A673 (cell line): ENCODE data around the gene PARVB. TPM values are rescaled to one million over a fixed set of nuclear protein-coding genes. Genes with fewer than 3 reads are reported as not detected.
A peak's percentile ranks its signal among the peaks of the same experiment; 100 is the strongest.
"Not testable (repeated sequence)": the region's sequence is repeated elsewhere in the genome, so short reads cannot be mapped to it uniquely, and the experiment has no call there.

Experiments used
- BruUV-seq: library from RNA; stranded (reverse); fragments of 400-500 nt; replicated peaks from 2 replicates; lab custom pipeline; 2021; lab: Mats Ljungman, UMichigan
- CTCF ChIA-PET: fragments of 300-600 bp; sonication (Branson Sonifier 250); formaldehyde crosslinking; loops from one replicate; lab custom pipeline; 2022; ENCODE audit warnings: antibody characterized with exemption; lab: Charles Lee
- POLR2A ChIA-PET: fragments of 300-600 bp; sonication (Branson Sonifier 250); formaldehyde crosslinking; loops from one replicate; lab custom pipeline; 2022; ENCODE audit warnings: antibody characterized with exemption; ENCODE audit not compliant: low non-redundant PET; lab: Charles Lee
- DNase-seq: peaks from one replicate; pipeline ENCODE4 v3.0.0-alpha.2; 2015; ENCODE audit warnings: low spot score
- H3K27ac ChIP-seq: fragments of 200-600 bp; sonication (generic); 2 replicates; pipeline ENCODE4 v1.5.1; 2016; ENCODE audit warnings: mixed run types, low read depth, mild to moderate bottlenecking, mixed read lengths, antibody characterized with exemption, low read length; ENCODE audit not compliant: poor library complexity, severe bottlenecking
- H3K27me3 ChIP-seq: fragments of 200-600 bp; sonication (generic); replicated peaks from 2 replicates; pipeline ENCODE4 v1.6.1; 2017; ENCODE audit warnings: mixed run types, low read depth, mild to moderate bottlenecking, mixed read lengths, antibody characterized with exemption, low read length; ENCODE audit not compliant: insufficient read depth, poor library complexity
- H3K36me3 ChIP-seq: fragments of 200-600 bp; sonication (generic); 2 replicates; pipeline ENCODE4 v1.6.1; 2016; ENCODE audit warnings: mixed run types, mild to moderate bottlenecking, mixed read lengths, antibody characterized with exemption, low read length; ENCODE audit not compliant: insufficient read depth, poor library complexity, severe bottlenecking
- H3K4me1 ChIP-seq: fragments of 200-600 bp; sonication (generic); 2 replicates; pipeline ENCODE4 v1.6.1; 2017; ENCODE audit warnings: mixed run types, mild to moderate bottlenecking, mixed read lengths, antibody characterized with exemption, low read length; ENCODE audit not compliant: insufficient read depth, poor library complexity, severe bottlenecking
- H3K4me3 ChIP-seq: fragments of 200-600 bp; sonication (generic); 2 replicates; pipeline ENCODE4 v1.5.1; 2016; ENCODE audit warnings: low read depth, mixed run types, mild to moderate bottlenecking, mixed read lengths, low read length; ENCODE audit not compliant: poor library complexity, severe bottlenecking
- H3K9me3 ChIP-seq: fragments of 200-600 bp; sonication (generic); 2 replicates; pipeline ENCODE4 v1.6.1; 2016; ENCODE audit warnings: mixed run types, low read depth, mild to moderate bottlenecking, mixed read lengths, antibody characterized with exemption, low read length; ENCODE audit not compliant: poor library complexity, severe bottlenecking
- EZH2 ChIP-seq: fragments of 200-600 bp; sonication (generic); IDR thresholded peaks from 2 replicates; pipeline ENCODE4 v1.6.1; 2017; ENCODE audit warnings: borderline replicate concordance, low read depth, mild to moderate bottlenecking, mixed read lengths, antibody characterized with exemption, low read length; ENCODE audit not compliant: poor library complexity, severe bottlenecking
- intact Hi-C: fragments of 100-400 bp; cut with micrococcal nuclease; formaldehyde crosslinking; loops from one replicate; pipeline ENCODE4 v1.10.0; 2022; ENCODE audit not compliant: unreplicated experiment
- total RNA-seq: library from RNA; stranded (reverse); gene quantifications from 2 replicates; pipeline ENCODE4 v1.2.3, GENCODE V29; 2021
- TF ChIP-seq, protein P1 (sequence below): fragments of 300-800, 200-600 bp; sonication (generic); conservative IDR thresholded peaks from 2 replicates; pipeline ENCODE4 v1.5.1; 2017; ENCODE audit warnings: low read depth, mild to moderate bottlenecking, antibody characterized with exemption, low read length, moderate library complexity, mixed read lengths

PARVB gene
- total RNA-seq, 1 experiment from 2014 or later = 18.3 TPM

DNA sequence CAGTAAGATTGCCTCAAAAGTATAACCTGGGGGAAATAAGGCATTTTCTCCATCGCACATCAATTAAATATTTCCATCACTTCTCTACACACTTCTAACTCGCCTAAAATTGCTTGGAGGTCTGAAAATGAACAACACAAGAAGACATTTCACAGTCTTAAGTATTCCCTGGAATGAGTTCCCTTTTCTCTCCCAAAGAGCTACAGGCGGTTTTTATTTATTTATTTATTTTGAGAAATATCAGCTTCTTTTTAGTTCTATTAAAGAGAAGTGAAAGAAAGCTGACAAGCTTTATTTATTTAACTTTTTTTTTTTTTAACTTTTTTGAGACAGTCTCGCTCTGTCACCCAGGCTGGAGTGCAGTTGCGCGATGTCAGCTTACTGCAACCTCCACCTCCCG lies 11.5 kb upstream of the PARVB start:
- no peaks in the 10 kb centered on the region for H3K9me3 ChIP-seq
- POLR2A ChIA-PET = no interaction called here
- TF ChIP-seq, protein P1, sequence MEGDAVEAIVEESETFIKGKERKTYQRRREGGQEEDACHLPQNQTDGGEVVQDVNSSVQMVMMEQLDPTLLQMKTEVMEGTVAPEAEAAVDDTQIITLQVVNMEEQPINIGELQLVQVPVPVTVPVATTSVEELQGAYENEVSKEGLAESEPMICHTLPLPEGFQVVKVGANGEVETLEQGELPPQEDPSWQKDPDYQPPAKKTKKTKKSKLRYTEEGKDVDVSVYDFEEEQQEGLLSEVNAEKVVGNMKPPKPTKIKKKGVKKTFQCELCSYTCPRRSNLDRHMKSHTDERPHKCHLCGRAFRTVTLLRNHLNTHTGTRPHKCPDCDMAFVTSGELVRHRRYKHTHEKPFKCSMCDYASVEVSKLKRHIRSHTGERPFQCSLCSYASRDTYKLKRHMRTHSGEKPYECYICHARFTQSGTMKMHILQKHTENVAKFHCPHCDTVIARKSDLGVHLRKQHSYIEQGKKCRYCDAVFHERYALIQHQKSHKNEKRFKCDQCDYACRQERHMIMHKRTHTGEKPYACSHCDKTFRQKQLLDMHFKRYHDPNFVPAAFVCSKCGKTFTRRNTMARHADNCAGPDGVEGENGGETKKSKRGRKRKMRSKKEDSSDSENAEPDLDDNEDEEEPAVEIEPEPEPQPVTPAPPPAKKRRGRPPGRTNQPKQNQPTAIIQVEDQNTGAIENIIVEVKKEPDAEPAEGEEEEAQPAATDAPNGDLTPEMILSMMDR = no peak
- no peak for TF ChIP-seq EZH2
- no peak overlapping the region for H3K4me3 ChIP-seq
- H3K4me1 ChIP-seq = peaks cover 15% of the 10 kb centered on the region
- H3K27ac ChIP-seq = no peak overlapping the region
- no TSS peak for BruUV-seq
- no peaks in the 10 kb centered on the region for H3K27me3 ChIP-seq
- H3K36me3 ChIP-seq = no peaks in the 10 kb centered on the region
- intact Hi-C loops = no loop called here
- CTCF ChIA-PET = no interaction called here
- DNase-seq = no peak

DNA sequence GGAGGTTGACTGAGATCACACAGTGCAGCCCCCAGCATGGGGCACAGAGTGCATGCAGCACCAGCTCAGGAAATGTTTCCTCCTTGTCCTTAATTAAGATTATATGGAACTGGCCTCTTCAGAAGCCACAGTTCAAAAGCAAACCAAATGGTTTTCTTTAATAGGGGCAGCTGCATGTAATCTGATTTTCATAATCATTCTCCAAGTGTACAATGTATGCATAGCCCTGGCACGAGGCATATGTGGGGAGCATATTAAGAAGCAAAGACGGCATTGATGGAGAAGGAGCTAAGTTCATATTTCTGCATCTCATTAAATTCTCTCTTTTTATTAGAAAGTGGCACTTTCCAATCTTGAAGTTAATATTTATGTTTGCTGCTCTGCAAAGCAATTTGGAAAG lies 9.9 kb upstream of the PARVB start:
- Histone ChIP-seq H3K36me3 (no peaks in the 10 kb centered on the region), H3K27me3 (no peaks in the 10 kb centered on the region), H3K9me3 (no peaks in the 10 kb centered on the region), H3K4me1 (peaks cover 15% of the 10 kb centered on the region), H3K27ac (no peak overlapping the region), H3K4me3 (no peak overlapping the region)
- BruUV-seq = no TSS peak
- intact Hi-C loops = no loop called here
- ChIA-PET CTCF (interaction anchor here (1.2 kb wide), 1 partner anchor 21 kb away, joined by 3 read pairs; no protein-coding TSS in a partner anchor), POLR2A (no interaction called here)
- peak; percentile 53 for DNase-seq
- TF ChIP-seq EZH2 = no peak
- TF ChIP-seq, protein P1 = no peak

DNA sequence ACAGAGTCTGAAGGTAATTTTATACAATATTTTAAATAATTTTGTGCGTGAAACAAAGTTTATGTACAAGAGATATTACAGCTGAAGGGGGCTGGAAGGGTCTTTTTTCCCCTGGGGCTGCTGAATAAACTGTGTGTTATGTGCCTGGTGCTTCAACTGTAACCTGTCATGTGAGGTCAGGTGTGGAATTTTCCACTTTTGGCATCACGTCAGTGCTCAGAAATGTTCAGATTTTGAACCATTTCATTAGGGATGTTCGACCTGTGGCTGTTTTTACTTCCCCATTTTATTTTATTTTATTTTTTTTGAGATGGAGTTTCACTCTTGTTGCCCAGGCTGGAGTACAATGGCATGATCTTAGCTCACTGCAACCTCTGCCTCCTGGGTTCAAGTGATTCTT lies 7.5 kb upstream of the PARVB start:
- H3K4me3 ChIP-seq, H3K27me3 ChIP-seq, H3K36me3 ChIP-seq, POLR2A ChIA-PET, H3K27ac ChIP-seq, CTCF ChIA-PET, H3K9me3 ChIP-seq, DNase-seq, intact Hi-C loops, BruUV-seq: not testable (repeated sequence)
- H3K4me1 ChIP-seq = peaks cover 15% of the 10 kb centered on the region

DNA sequence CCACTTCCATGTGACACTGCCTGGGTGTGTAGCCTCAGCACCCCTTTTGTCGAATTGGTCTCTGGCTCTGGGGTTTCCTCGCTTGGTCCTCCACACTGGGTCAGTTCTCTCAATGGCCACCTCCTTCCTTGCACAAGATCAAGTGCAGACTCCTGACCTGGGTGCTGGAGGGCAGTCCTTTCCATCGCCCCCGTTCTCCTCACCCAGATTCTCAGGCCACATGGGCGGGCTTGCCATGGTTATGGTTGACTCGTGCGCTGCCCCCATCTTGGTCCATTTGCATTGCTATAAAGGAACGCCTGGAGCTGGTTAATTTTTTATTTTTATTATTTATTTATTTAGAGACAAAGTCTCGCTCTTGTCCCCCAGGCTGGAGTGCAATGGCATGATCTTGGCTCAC lies 5.5 kb upstream of the PARVB start:
- no TSS peak for BruUV-seq
- Histone ChIP-seq H3K27me3 (no peaks in the 10 kb centered on the region), H3K9me3 (no peaks in the 10 kb centered on the region), H3K36me3 (no peaks in the 10 kb centered on the region), H3K27ac (no peak overlapping the region), H3K4me1 (peaks cover 15% of the 10 kb centered on the region), H3K4me3 (no peak overlapping the region)
- DNase-seq = no peak
- CTCF ChIA-PET = no interaction called here
- TF ChIP-seq EZH2 = no peak
- POLR2A ChIA-PET = no interaction called here
- intact Hi-C loops = no loop called here
